Keratinocyte (primary cell): ENCODE results near the gene TFDP3. TPM values are rescaled to one million over a fixed set of nuclear protein-coding genes. Genes with fewer than 3 reads are reported as not detected.

ENCODE experiments used
- DNase-seq: peaks from one replicate; pipeline ENCODE4 v3.0.0-alpha.2; 2011; ENCODE audit warnings: low read depth, missing footprints, low spot score
- FAIRE-seq: peaks from 2 replicates; lab custom pipeline; 2011; peaks lifted over from hg19 to GRCh38; lab: Jason Lieb, UNC
- H2AFZ ChIP-seq: 2 replicates; pipeline ENCODE4 v1.6.0; 2012; ENCODE audit warnings: low read length, control low read depth, inconsistent platforms; ENCODE audit not compliant: control insufficient read depth
- H3K27ac ChIP-seq: 2 replicates; pipeline ENCODE4 v1.5.1; 2011; ENCODE audit warnings: low read length; ENCODE audit not compliant: control insufficient read depth, insufficient read depth
- H3K27me3 ChIP-seq: 3 replicates; pipeline ENCODE4 v1.6.0; 2011; ENCODE audit warnings: low read length; ENCODE audit not compliant: control insufficient read depth, insufficient read depth; ENCODE audit errors: extremely low read depth
- H3K36me3 ChIP-seq, 2 experiments: 2 replicates in 1 of 2; 3 replicates in 1 of 2; pipeline ENCODE4 v1.5.1; 2011; ENCODE audit warnings: low read length in 2 of 2, mild to moderate bottlenecking in 1 of 2; ENCODE audit not compliant: control insufficient read depth in 2 of 2, insufficient read depth in 2 of 2; ENCODE audit errors: extremely low read depth in 1 of 2
- H3K4me1 ChIP-seq: 3 replicates; pipeline ENCODE4 v1.5.1; 2011; ENCODE audit warnings: low read length; ENCODE audit not compliant: control insufficient read depth, insufficient read depth; ENCODE audit errors: extremely low read depth
- H3K4me2 ChIP-seq: 3 replicates; pipeline ENCODE4 v1.6.0; 2011; ENCODE audit warnings: low read depth, low read length; ENCODE audit not compliant: control insufficient read depth, insufficient read depth; ENCODE audit errors: extremely low read depth
- H3K4me3 ChIP-seq, 3 experiments: fragments of 200-600 bp in 1 of 3; sonication (generic) in 1 of 3; 2 replicates in 2 of 3; 3 replicates in 1 of 3; pipeline ENCODE4 v1.5.1; 2011 to 2016; ENCODE audit warnings: low read length in 3 of 3, mild to moderate bottlenecking in 3 of 3, control low read depth in 2 of 3, inconsistent platforms in 1 of 3, low read depth in 1 of 3, mixed read lengths in 1 of 3, mixed run types in 1 of 3, moderate library complexity in 1 of 3; ENCODE audit not compliant: control insufficient read depth in 2 of 3, insufficient read depth in 2 of 3; ENCODE audit errors: extremely low read depth in 1 of 3
- H3K79me2 ChIP-seq: 2 replicates; pipeline ENCODE4 v1.6.0; 2012; ENCODE audit warnings: low read length; ENCODE audit not compliant: control insufficient read depth, insufficient read depth
- H3K9ac ChIP-seq: 3 replicates; pipeline ENCODE4 v1.6.0; 2011; ENCODE audit warnings: low read length; ENCODE audit not compliant: control insufficient read depth, insufficient read depth; ENCODE audit errors: extremely low read depth
- H3K9me1 ChIP-seq: 3 replicates; pipeline ENCODE4 v1.6.0; 2011; ENCODE audit warnings: low read length; ENCODE audit not compliant: control insufficient read depth, insufficient read depth; ENCODE audit errors: extremely low read depth
- H3K9me3 ChIP-seq: 2 replicates; pipeline ENCODE4 v1.5.1; 2012; ENCODE audit warnings: low read depth, low read length; ENCODE audit not compliant: control insufficient read depth
- H4K20me1 ChIP-seq: 3 replicates; pipeline ENCODE4 v1.6.0; 2011; ENCODE audit warnings: low read length; ENCODE audit not compliant: control insufficient read depth, insufficient read depth; ENCODE audit errors: extremely low read depth
- EZH2 ChIP-seq: IDR thresholded peaks from one replicate; pipeline ENCODE4 v1.6.1; 2012; ENCODE audit warnings: inconsistent platforms, mild to moderate bottlenecking, low read length, moderate library complexity
- dilution Hi-C: fragments of 300-500 bp; cut with MboI; formaldehyde crosslinking; loops from one replicate; pipeline ENCODE4 v1.7.0; 2020; ENCODE audit warnings: low sequenced_read_pairs; ENCODE audit not compliant: extremely low pct_ligation_motif_present
- polyA plus RNA-seq, 5 experiments: library from polyadenylated mRNA; depleted of rRNA in 3 of 5; stranded (reverse) in 3 of 5; stranded (forward) in 1 of 5; unstranded in 1 of 5; fragments of >200 nt; gene quantifications; 1 replicate in 1 of 5; 2 replicates in 3 of 5; 3 replicates in 1 of 5; pipeline versions ENCODE4 v1.2.1 to v1.2.3, GENCODE V29; 2011 to 2012; ENCODE audit warnings: missing spikeins in 2 of 5, low read depth in 1 of 5, low replicate concordance in 1 of 5
- TF ChIP-seq, protein P1 (sequence below), 3 experiments: IDR thresholded peaks in 1 of 3; conservative IDR thresholded peaks in 1 of 3; optimal IDR thresholded peaks in 1 of 3; 2 replicates in 2 of 3; 3 replicates in 1 of 3; pipeline versions ENCODE3 to v1.5.1; 2011; ENCODE audit warnings: low read length in 3 of 3, mild to moderate bottlenecking in 3 of 3, moderate library complexity in 2 of 3, control low read depth in 1 of 3, inconsistent platforms in 1 of 3; ENCODE audit not compliant: insufficient read depth in 2 of 3; ENCODE audit errors: extremely low read depth in 1 of 3

The TFDP3 gene
- polyA plus RNA-seq, 1 donor (not counting 4 experiments of a cell fraction or from before 2014, with no cell fraction given), result not detected

DNA sequence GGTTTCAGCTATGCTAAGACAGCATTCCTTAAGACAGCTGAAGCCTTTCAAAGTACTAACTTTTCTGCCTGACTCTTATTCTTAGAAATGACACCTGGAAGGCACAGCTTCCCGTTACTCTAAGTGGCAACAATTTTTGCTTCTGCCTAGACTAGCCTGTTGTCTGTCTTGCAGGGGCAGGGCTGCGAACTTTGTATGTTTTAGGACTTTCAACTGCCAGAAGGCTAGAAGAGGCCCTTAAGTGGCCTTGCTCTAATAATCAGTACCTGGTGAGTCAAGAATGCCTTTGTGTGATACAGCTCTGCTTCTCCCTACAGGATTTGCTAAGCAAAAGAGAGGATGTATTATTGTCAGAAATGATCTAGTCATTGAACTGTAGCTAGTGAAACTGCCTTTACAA, 30.0 kb upstream of the TFDP3 start:
- H3K79me2 ChIP-seq, result no peaks in the 10 kb centered on the region
- no peaks in the 10 kb centered on the region for H4K20me1 ChIP-seq
- no peak overlapping the region for H3K4me3 ChIP-seq
- no peak overlapping the region for H3K27ac ChIP-seq
- H3K9ac ChIP-seq, result no peak overlapping the region
- H2AFZ ChIP-seq, result no peak overlapping the region
- H3K9me1 ChIP-seq, result no peaks in the 10 kb centered on the region
- TF ChIP-seq EZH2, result no peak
- TF ChIP-seq, protein P1, sequence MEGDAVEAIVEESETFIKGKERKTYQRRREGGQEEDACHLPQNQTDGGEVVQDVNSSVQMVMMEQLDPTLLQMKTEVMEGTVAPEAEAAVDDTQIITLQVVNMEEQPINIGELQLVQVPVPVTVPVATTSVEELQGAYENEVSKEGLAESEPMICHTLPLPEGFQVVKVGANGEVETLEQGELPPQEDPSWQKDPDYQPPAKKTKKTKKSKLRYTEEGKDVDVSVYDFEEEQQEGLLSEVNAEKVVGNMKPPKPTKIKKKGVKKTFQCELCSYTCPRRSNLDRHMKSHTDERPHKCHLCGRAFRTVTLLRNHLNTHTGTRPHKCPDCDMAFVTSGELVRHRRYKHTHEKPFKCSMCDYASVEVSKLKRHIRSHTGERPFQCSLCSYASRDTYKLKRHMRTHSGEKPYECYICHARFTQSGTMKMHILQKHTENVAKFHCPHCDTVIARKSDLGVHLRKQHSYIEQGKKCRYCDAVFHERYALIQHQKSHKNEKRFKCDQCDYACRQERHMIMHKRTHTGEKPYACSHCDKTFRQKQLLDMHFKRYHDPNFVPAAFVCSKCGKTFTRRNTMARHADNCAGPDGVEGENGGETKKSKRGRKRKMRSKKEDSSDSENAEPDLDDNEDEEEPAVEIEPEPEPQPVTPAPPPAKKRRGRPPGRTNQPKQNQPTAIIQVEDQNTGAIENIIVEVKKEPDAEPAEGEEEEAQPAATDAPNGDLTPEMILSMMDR (optimal IDR thresholded peaks at IDR 0.05 in 1 of 3, IDR thresholded peaks at IDR 0.05 in 1 of 3, conservative IDR thresholded peaks at IDR 0.05 in 1 of 3; ENCODE audit: extremely low read depth in 1 of 3, insufficient read depth in 2 of 3, low read length in 3 of 3), result no peak
- no peaks in the 10 kb centered on the region for H3K27me3 ChIP-seq
- no peak for DNase-seq
- H3K36me3 ChIP-seq, result no peaks in the 10 kb centered on the region
- H3K4me2 ChIP-seq, result no peak overlapping the region
- dilution Hi-C loops, result no loop called here
- peaks cover 4% of the 10 kb centered on the region for H3K9me3 ChIP-seq
- H3K4me1 ChIP-seq, result no peaks in the 10 kb centered on the region
- FAIRE-seq, result no peak

DNA sequence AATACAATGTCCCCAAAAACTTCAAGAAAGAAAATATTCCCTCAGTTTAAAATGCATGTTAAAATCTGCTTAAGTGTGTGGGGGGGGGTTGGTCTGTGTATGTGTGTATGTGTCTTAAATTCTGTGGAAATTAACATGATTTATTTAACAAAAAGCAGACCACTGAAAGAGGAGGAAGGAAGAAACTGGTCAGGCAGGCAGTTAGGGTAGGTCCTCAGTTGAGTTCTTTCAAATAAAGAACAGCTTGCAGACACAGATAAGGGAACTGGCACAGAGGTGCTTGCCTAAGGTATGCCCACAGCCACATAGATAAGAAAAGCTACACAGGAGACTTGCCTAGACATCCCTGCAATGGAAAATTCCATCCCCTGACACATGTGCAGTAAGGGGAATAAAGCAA, 28.8 kb upstream of the TFDP3 start:
- H3K4me2 ChIP-seq, result no peak overlapping the region
- peaks cover 4% of the 10 kb centered on the region for H3K9me3 ChIP-seq
- no peak for TF ChIP-seq EZH2
- TF ChIP-seq, protein P1 (optimal IDR thresholded peaks at IDR 0.05 in 1 of 3, IDR thresholded peaks at IDR 0.05 in 1 of 3, conservative IDR thresholded peaks at IDR 0.05 in 1 of 3; ENCODE audit: extremely low read depth in 1 of 3, insufficient read depth in 2 of 3, low read length in 3 of 3), result no peak
- no peaks in the 10 kb centered on the region for H4K20me1 ChIP-seq
- no peaks in the 10 kb centered on the region for H3K27me3 ChIP-seq
- H3K4me3 ChIP-seq, result no peak overlapping the region
- no peaks in the 10 kb centered on the region for H3K36me3 ChIP-seq
- no peaks in the 10 kb centered on the region for H3K9me1 ChIP-seq
- dilution Hi-C loops, result no loop called here
- H3K79me2 ChIP-seq, result no peaks in the 10 kb centered on the region
- FAIRE-seq, result no peak
- no peaks in the 10 kb centered on the region for H3K4me1 ChIP-seq
- no peak for DNase-seq
- H3K27ac ChIP-seq, result no peak overlapping the region
- H3K9ac ChIP-seq, result no peak overlapping the region
- no peak overlapping the region for H2AFZ ChIP-seq
